NCI-H524 (cell line): Measurements from ENCODE around the gene EPHX1.
A peak's percentile ranks its signal among the peaks of the same experiment; 100 is the strongest.
"Not testable (repeated sequence)": the region's sequence is repeated elsewhere in the genome, so short reads cannot be mapped to it uniquely, and the experiment has no call there.

Source experiments
- DNase-seq, 2 experiments: peaks; one replicate each; lab custom pipeline; 2025; lab: John Stamatoyannopoulos, UW

EPHX1 gene

DNA sequence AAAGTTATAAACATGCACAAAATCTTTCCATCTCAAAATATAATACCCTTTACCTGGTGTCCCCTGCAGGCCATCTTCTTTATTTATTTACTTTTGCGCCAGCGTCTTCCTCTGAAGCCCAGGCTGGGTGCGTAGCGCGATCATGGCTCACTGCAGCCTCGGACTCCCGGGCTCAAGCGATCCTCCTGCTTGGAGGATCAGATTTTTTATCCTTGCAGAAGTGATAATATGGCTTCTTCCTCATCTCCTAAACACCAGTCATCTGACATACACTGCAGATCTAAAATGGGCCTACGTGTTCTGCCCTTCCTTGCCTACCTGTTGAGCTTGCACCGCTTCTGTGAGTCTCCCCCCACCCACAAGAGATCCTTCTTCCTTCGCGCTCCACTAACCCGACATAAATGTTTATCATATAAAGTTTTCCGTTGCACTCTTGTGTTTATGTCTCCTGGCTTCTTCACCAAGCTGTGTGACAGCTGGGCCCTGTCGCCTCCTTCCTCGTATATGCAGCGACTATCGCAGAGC lies 32.8 kb upstream of the EPHX1 start:
- DNase-seq: no peak

DNA sequence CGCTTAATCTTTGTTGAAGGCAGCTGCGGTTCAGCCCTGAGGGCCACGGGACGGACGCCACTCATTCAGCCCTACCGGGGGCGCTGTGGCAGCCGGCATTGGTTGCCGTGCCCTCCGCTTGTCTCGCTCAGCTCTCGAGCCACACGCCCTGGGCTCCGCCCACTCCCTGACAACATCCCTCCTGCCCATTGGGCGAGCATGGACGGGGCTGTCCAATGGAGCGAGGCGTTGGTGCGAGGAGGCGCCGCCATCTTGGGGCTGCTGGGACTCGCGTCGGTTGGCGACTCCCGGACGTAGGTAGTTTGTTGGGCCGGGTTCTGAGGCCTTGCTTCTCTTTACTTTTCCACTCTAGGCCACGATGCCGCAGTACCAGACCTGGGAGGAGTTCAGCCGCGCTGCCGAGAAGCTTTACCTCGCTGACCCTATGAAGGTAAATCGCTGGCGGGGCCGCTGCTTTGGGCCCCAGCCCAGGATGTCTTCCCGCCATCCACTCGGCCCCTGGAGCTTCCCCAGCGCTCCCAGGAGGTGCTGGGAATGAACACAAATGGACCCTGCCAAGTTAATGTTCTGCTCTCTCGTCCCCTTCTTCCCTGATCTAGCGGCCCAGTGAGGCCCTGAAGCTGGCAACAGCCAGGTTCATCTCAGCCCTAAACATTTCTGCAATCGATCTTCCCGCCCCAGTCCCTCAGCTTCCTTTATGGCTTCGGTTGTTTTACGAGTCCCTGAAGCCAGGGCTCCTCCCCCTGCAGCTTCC lies 32.2 kb upstream of the EPHX1 start, which contains the start of gene SRP9:
TSS of gene SRP9 (plus strand) at position 244 of the 754 bp plus-strand sequence. CDS start at position 359, 115 bp downstream.
- peak; percentile 95 to 99 for DNase-seq

DNA sequence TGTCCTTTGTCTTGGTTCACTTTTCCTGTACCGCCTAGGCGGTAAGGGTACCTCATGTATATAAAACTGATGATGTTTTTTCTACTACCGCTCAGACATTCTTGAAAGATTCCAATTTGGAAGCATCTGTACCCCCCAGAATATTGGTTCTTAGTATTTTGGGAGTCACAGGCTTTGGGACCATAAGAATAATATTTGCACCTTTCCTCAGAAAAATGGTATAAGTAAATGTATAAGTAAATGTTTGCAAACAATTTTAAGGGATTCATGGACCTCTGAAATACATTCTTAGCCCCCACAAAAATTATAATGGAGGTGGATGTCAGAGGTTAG lies 31.6 kb upstream of the EPHX1 start:
- DNase-seq: no peak

DNA sequence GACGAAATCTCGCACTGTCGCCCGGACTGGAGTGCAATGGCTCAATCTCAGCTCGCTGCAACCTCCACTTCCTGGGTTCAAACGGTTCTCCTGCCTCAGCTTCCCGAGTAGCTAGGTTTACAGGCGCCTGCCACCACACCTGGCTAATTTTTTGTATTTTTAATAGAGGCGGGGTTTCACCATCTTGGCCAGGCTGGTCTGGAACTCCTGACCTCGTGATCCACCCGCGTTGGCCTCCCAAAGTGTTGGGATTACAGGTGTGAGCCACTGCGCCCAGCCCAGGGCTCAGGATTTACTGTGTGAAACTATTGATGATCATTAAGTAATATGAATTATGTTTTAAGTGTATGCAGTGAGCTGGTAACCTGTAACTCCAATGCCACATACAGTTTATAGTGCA lies 30.8 kb upstream of the EPHX1 start:
- not testable (repeated sequence) for DNase-seq

DNA sequence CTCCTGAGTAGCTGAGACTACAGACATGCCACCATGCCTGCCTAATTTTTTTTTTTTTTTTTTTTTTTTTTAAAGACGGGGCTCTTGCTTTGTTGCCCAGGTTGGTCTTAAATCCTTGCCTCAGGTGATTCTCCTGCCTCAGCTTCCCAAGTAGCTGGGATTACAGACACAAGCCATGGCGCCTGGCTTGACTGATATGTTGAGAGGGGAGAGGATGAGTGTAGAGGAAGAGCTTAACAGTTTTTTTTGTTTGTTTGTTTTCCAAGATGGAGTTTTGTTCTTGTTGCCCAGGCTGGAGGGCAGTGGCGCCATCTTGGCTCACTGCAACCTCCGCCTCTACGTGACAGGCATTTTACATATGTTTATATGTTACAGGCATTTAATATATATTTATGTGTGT lies 29.8 kb upstream of the EPHX1 start:
- no peak for DNase-seq

DNA sequence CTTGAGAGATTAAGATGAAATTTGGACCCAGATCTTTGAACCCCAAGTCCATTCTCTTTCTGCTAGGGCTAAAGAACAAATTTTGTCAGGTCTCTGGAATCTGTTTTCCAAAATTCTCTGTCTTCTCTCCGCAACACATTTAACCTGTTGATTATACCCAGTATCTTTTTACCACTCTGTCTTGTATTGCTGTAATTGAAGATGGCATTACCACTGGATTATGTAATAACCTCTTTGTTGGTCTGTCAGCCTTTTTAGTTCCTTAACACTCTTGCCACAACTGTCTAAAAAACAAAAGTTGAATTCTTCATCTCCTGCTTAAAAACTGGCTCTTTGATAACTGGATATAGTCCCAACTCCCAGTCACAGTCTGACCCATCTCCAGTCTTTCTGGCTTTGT lies 29.3 kb upstream of the EPHX1 start:
- no peak for DNase-seq

DNA sequence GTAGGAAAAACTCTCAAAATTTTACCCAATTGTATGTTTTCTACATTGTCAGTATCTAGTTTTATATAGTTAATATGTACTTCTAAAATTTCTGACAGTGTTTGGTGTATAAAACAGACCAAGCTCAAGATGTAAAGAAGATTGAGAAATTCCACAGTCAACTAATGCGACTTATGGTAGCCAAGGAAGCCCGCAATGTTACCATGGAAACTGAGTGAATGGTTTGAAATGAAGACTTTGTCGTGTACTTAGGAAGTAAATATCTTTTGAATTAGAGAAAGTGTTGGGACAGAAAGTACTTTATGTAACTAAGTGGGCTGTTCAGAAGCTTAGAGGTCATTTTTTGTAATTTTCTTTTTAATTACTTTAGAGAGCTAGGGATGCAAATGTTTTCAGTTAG lies 20.8 kb upstream of the EPHX1 start:
- not testable (repeated sequence) for DNase-seq

DNA sequence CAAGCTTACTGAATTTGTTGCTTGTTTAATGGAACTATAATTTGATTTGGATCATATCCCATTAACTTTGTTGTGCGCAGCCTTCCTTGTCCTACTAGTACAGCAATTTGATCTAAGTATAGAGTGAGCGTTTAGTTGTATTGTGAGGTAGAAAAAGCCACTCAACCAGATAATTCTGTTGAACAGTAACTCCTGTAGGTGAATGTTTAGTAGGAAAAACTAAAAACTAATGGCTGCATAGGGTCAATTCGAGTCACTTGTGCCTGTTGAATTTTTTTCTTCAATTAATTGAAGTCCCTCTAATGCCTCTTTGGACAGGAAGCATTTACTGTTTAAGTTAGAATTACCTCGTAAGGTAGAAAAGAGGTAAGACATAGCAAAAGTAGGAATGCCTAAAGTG lies 15.0 kb upstream of the EPHX1 start:
- DNase-seq: no peak

DNA sequence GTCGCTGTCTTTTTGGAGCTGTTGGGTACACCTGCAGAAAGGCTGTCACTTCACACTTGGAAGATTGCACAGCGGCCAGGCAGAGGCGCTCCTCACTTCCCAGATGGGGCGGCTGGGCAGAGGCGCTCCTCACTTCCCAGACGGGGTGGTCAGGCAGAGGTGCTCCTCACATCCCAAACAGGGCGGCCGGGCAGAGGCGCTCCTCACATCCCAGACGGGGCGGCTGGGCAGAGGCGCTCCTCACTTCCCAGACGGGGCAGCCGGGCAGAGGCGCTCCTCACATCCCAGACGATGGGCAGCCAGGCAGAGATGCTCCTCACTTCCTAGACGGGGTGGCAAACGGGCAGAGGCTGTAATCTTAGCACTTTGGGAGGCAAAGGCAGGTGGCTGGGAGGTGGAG lies 13.8 kb upstream of the EPHX1 start:
- not testable (repeated sequence) for DNase-seq

DNA sequence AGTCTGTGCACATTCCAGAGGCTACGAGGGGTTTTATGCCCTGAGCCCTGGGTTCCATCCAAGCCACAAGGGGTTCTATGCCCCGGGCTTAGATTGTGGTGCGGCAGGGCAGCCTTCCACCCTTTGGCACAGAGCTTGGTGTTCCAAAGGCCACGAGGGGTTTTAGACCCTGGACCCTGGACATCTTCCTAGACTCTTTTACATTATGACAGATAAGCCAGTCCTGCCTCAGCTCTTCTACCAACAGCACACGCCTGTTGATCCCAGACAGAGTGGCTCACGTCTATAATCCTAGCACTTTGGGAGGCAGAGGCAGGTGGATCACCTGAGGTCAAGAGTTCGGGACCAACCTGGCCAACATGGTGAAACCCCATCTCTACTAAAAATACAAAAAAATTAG lies 8.8 kb upstream of the EPHX1 start:
- not testable (repeated sequence) for DNase-seq

DNA sequence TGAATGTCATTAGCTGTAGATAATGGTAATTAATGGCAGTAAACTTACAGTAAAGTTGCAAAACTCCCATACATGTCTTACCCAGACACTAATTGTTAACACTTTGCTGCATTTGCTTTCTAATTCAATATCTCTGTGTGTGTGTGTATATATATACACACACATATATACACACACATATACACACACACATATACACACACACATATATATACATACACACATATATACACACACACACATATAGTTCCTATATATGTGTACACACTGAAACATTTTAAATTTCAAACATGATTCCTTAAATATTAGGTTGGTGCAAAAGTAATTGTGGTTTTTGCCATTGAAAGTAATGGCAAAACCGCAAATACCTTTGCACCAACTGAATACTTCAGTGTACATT lies 3.7 kb upstream of the EPHX1 start:
- DNase-seq: no peak

DNA sequence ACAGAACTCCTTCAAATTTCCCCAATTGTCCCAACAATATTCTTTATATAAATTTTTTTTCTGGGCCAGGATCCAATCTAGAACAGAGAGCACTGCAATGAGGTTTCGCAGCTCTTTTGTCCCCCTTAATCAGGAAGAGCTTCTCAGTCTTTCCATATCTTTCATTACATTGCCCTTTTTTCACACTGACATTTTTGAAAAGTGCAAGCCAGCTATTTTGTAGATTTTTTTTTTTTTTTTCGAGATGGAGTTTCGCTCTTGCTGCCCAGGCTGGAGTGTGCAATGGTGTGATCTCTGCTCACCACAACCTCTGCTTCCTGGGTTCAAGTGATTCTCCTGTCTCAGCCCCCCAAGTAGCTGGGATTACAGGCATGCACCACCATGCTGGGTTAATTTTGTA lies 3.2 kb upstream of the EPHX1 start:
- not testable (repeated sequence) for DNase-seq

DNA sequence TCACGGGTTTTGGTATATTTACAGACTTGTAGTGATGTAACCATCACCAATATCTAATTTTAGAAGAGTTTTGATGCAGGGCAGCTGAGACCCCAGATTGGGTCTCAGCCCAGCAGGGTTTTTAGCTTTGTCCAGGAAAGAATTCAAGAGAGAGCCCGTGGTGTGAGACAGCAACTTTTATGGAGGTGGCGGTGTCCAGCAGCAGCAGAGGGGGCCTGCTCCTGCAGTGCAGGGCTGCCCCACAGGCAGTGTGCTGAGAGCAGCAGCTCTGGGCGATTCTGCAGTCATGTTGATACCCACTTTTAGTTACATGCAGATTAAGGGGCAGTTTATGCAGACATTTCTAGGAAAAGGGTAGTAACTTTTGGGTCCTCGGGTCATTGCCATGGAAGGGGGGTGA lies 1.8 kb upstream of the EPHX1 start:
- DNase-seq: no peak

DNA sequence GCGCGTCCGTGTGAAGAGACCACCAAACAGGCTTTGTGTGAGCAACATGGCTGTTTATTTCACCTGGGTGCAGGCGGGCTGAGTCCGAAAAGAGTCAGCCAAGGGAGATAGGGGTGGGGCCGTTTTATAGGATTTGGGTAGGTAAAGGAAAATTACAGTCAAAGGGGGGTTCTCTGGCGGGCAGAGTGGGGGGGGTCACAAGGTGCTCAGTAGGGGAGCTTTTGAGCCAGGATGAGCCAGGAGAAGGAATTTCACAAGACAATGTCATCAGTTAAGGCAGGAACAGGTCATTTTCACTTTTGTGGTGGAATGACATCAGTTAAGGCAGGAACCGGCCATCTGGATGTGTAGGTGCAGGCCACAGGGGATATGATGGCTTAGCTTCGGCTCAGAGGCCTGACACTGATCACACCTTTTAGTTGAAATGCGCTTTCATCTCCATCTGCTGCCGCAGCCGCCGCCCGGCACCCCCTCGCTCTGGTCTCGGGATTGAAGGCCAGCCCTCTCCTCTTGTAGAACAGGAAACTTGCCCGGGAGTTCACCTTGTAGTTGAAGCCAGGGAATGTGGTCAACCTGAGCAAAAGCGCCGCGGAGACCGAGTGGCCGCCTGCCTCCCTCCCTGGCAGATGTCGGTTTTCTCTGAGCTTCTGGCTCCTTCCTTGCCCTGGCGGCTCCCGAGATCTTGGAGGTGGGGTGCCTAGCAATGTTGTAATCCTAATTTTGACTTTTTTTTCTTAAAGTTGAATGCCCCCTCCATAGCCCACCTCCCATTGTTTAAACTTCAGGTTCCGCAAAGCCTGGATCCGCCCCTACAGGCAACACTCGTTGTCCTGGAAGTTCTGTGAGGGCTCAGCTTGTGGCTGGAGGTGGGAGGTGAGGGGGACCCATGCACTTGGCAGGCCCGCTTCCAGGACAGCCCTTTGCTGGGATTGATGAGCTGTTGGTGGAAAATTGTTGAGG lies 935 bp downstream of the EPHX1 start:
- peak; percentile 49 to 60 for DNase-seq

DNA sequence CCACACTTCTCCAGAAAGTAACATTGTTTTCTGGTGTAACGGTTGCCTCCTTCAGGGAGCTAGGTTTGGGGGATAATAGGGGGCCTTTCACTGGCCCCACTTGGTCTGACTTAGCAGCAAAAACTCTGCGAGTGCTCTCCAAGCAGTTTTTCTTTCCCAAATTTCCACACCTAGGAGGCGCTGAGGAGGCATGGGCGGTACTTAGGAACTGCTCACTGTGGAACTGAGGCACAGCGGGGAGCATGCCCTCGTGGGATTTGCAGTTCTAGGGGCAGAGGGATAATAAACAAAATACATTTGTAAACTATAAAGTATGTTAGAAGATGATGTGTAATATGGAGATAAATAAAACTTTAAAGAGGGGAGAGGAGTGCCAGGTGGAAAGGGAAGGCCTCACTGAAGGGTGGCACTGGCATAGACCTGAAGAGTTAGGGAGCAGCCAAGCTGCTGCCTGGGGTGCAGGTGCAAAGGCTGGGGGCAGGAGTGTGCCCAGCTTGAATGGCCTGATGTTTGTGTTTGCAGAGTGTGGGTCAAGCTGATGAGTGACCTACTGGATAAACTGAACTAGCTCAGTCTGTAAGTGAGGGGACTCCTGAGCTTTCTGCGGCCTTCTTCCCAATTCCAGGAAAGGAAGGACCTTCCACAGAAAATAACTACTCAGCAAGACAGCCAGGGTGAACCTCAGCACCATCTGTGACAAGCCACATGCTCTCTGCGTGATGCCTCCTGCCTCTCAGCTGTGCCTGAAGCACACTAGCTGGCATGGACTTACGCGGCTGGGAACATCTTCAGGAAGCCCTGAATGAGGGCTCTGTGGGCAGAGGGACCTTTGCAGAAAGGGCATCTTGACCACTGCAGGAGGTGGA lies 1.9 kb downstream of the EPHX1 start:
- DNase-seq: peak in 1 of 2 experiments; percentile 68

DNA sequence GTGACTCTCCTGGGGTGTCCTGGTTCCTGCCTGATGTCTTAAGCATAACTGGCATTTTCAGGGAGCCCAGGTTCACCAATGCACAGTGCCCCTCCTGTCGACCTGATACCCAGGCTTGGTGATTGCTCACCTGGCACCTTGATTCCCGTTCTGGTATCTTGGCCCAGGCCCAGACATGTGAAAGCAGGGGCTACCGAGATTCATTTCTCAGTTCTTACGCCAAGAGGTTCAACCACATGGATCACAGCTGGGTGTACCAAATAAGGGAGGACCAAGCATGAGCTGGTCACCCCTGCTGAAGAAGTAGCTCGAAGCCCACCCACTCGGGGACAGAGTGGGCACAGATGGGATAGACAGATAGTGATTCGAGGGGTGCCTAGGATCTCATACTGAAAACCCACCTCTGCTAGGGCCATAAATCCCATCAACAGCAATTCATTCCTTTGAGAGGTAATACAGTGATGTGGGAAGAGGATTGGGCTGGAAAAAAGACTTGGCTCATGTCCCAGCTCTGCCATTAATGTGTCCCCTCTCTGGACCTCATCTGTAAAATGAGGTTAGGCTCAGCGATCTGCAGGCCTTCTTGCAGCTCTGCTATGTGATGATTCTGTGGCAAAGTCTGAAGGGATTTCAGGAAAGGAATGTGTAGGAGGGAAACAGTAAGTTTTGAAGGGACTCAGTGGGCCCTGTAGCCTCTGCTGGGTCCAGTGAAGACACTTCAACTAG lies 2.7 kb downstream of the EPHX1 start:
- no peak for DNase-seq

DNA sequence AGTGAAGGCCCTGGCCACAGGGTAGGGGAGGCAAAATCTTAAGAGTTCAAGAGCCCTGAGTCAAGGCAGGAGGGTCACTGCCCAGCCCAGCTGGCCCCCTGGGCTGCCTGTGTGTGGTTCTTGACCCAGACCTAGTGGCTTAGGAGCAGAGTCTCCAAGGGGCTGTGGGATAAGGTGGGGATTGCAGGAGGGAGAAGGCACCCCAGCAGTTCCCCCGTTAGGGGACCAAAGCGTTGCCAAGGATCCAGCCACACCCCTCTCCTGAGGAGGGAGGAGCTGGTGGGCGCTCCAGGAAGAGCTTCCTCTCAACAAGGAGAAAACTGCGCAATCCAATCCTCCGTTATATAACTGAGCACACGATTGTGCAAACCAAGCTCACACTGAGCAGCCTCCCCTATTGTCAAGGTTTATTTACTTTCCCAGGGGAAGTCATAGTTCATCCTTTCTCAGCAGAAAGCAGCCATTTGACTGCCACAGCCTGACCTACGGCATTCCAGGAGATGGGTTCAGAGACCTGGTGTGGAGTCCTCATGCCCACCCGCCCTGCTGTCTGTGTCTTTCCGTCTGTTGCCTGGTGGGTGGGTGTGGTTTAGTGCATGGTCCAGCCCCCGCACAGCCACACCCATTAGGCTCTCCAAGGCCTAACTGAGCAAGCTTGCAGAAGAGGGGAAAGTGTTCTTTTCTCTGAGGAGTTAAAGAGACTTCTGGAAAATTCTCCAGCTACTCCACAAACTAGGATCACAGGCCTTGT lies 3.5 kb downstream of the EPHX1 start:
- no peak for DNase-seq

DNA sequence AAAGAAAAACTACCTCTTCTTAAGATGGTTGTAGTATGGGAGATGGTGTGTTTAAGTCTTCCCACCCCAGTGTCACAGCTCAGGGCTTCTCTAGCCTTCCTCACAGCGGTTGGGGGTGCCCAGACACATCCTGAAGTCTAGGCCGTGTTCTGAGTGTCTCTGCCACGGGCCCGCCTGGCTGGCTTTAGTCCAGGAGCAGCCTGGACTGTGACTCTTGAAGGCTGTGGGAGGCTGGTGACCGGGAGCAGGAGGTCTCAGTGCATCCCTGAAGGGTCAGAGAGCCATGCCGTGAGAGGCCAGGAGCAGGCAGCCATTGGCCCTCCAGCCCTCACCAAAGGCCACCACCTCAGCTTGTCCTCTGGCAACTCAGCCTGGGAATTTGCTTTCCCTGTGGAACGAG lies 4.5 kb downstream of the EPHX1 start:
- DNase-seq: no peak

DNA sequence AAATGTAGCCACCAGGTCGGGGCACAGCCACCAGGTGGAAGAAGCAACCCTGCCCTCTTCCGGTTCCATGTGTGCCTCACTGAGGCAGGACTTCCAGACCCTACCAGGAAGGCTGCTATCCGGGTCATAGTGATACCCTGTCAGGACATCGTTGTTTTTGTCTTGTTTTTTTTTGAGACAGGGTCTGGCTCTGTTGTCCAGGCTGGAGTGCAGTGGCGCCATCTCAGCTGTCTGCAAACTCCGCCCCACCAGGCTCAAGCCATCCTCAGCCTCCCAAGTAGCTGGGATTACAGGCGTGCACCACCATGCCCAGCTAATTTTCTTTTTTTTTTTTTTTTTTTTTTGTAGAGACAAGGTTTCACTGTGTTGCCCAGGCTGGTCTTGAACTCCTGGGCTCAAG lies 5.2 kb downstream of the EPHX1 start:
- DNase-seq: not testable (repeated sequence)

DNA sequence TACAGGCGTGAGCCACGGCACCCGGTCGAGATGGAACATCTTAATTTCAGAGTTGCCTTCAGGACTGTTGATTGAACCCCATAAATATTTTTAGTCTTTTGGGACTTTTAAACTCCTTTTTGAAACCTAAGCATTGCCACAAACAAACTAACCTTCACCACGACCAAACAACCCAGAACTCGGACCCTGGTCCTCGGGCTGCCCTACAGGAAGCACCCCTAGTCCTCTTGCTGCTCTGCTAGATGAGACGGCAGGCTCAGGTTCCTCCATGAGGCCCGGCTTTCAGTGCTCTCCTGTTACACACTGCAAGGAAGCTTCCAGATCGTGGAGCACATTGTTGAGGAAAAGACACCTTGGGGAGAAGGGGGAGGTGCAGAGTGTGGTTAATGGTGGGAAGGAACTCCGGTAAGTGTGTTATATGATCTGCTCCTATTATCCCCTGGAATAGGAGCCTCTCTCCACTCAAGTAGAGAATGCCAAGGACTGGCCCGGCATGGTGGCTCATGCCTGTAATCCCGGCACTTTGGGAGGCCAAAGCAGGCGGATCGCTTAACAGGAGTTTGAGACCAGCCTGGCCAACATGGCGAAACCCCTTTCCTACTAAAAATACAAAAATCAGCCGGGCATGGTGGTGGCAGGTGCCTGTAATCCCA lies 5.7 kb downstream of the EPHX1 start:
- peak in 1 of 2 experiments; percentile 60 for DNase-seq
